Lung (tissue), 12 donors: ENCODE data around the gene SNRPE. TPM values are rescaled to one million over a fixed set of nuclear protein-coding genes. Genes with fewer than 3 reads are reported as not detected.
"Not testable (repeated sequence)": the region's sequence is repeated elsewhere in the genome, so short reads cannot be mapped to it uniquely, and the experiment has no call there.

Experiments
- ATAC-seq: fragments of 200-7000 bp; cut with Tn5 transposase; one replicate; pipeline ENCODE4 v1.9.1; 2020; ENCODE audit warnings: moderate number of reproducible peaks; ENCODE audit not compliant: insufficient read depth, low FRiP score
- DNase-seq, 3 donors: peaks; one replicate each; pipeline ENCODE4 v3.0.0-alpha.2; 2013 to 2017
- H3K27ac ChIP-seq, 2 donors: one replicate each; pipeline ENCODE4 v1.5.1; 2013; ENCODE audit warnings: mild to moderate bottlenecking in 2 of 2, moderate library complexity in 2 of 2, control low read depth in 1 of 2, inconsistent platforms in 1 of 2, low read depth in 1 of 2, low read length in 1 of 2
- H3K27me3 ChIP-seq, 3 donors: one replicate each; pipeline ENCODE4 v1.5.1; 2013; ENCODE audit warnings: low read length in 2 of 3; ENCODE audit not compliant: control insufficient read depth in 3 of 3, insufficient read depth in 3 of 3
- H3K36me3 ChIP-seq, 4 donors: one replicate each; pipeline ENCODE4 v1.5.1; 2013; ENCODE audit warnings: low read length in 4 of 4, mild to moderate bottlenecking in 1 of 4, moderate library complexity in 1 of 4; ENCODE audit not compliant: control insufficient read depth in 4 of 4, insufficient read depth in 4 of 4
- H3K4me1 ChIP-seq, 5 donors: one replicate each; pipeline ENCODE4 v1.5.1; 2013; ENCODE audit warnings: low read length in 5 of 5, mild to moderate bottlenecking in 2 of 5, moderate library complexity in 1 of 5; ENCODE audit not compliant: control insufficient read depth in 5 of 5, insufficient read depth in 5 of 5
- H3K4me3 ChIP-seq: one replicate; pipeline ENCODE4 v1.5.1; 2013; ENCODE audit warnings: mild to moderate bottlenecking, control low read depth, moderate library complexity
- H3K9ac ChIP-seq, 2 donors: one replicate each; pipeline ENCODE4 v1.5.1; 2013; ENCODE audit warnings: low read length in 2 of 2, control low read depth in 1 of 2; ENCODE audit not compliant: insufficient read depth in 1 of 2
- H3K9me3 ChIP-seq, 4 donors: one replicate each; pipeline ENCODE4 v1.5.1; 2013; ENCODE audit warnings: low read length in 3 of 4, mild to moderate bottlenecking in 1 of 4, moderate library complexity in 1 of 4; ENCODE audit not compliant: control insufficient read depth in 4 of 4, insufficient read depth in 3 of 4
- WGBS, 2 donors: extraction: QIAGEN DNeasy Blood & Tissue Kit; methylation state at CpG; one replicate each; pipeline ENCODE4 v1.1.7; 2013; 5-methylcytosine and 5-hydroxymethylcytosine counted together
- polyA plus RNA-seq, 2 donors: library from polyadenylated mRNA; stranded (reverse); fragments of 200-250 nt; gene quantifications; one replicate each; pipeline ENCODE4 v1.2.1, GENCODE V29; 2013
- total RNA-seq, 2 donors: library from RNA; depleted of rRNA in 1 of 2; stranded (reverse); fragments of >200 nt in 1 of 2; gene quantifications; one replicate each; pipeline ENCODE4 v1.2.1, GENCODE V29; 2014 to 2021
- TF ChIP-seq, protein P1 (sequence below): IDR thresholded peaks from 2 replicates; pipeline ENCODE4 v1.5.1; 2012; ENCODE audit warnings: mild to moderate bottlenecking; ENCODE audit errors: control extremely low read depth, extremely low read depth
- donor health status: control.
- donor health status: control.
- donor health status: Bipolar disorder and iron deficiency.
- donor health status: healthy.
- donor health status: DM: yes; HTN: yes; CAD: no.

The SNRPE gene
- total and polyA plus RNA-seq, 4 donors: 43.4 to 109 (median 84.9) TPM

DNA sequence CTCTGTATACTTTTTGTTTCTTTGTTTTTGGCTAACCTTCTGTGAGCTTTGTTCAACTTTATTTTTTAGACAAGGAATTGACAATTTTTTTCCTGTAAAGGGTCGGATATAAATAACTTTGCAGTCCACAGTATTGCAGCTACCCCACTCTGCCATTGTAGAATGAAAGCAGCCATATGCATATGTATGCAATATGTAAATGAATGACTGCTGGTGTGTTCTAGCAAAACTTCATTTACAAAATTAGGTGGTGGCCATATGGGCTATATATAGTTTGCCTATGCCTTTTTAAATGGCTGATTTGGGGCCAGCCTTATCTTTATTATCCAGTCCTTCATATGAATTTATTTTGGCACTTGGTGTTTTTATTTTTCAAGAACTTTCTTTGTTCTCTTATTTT is 18.0 kb upstream of the SNRPE start:
- Histone ChIP-seq H3K9me3 (no peaks in the 10 kb centered on the region), H3K27me3 (no peaks in the 10 kb centered on the region), H3K4me1 (no peaks in the 10 kb centered on the region), H3K27ac (no peak overlapping the region), H3K36me3 (peaks cover 16 to 38% (median 26%) of the 10 kb centered on the region in 4 donors), H3K9ac (no peak overlapping the region), H3K4me3 (no peak overlapping the region)
- ATAC-seq (no peak), DNase-seq (no peak)
- WGBS, 2 donors: 94% methylated on average over 1 of the region's 1 CpG
- TF ChIP-seq, protein P1, sequence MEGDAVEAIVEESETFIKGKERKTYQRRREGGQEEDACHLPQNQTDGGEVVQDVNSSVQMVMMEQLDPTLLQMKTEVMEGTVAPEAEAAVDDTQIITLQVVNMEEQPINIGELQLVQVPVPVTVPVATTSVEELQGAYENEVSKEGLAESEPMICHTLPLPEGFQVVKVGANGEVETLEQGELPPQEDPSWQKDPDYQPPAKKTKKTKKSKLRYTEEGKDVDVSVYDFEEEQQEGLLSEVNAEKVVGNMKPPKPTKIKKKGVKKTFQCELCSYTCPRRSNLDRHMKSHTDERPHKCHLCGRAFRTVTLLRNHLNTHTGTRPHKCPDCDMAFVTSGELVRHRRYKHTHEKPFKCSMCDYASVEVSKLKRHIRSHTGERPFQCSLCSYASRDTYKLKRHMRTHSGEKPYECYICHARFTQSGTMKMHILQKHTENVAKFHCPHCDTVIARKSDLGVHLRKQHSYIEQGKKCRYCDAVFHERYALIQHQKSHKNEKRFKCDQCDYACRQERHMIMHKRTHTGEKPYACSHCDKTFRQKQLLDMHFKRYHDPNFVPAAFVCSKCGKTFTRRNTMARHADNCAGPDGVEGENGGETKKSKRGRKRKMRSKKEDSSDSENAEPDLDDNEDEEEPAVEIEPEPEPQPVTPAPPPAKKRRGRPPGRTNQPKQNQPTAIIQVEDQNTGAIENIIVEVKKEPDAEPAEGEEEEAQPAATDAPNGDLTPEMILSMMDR: no peak

DNA sequence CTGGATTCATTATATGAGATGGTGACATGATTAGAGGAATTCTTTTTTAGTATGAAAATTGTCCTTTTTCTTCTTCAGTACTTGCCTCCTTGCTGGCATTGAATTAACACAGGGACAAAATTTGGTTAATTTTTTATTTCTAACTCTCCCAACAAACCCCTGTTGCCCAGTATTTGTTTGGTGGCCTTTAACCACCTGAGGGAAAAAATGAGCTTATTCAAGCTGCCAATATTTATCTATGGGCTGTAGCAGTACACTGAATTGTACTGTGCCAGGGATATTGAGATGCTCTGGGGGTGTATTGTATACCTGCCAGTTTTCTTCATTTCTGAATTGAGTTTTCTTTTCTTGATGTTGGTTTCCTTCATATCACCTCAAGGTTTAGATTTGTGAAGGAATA is 8.3 kb upstream of the SNRPE start:
- H3K9ac ChIP-seq, DNase-seq, H3K4me3 ChIP-seq, ATAC-seq, H3K4me1 ChIP-seq, H3K9me3 ChIP-seq, H3K27me3 ChIP-seq, H3K27ac ChIP-seq: not testable (repeated sequence)
- peaks cover 16 to 33% (median 22%) of the 10 kb centered on the region in 4 donors for H3K36me3 ChIP-seq

DNA sequence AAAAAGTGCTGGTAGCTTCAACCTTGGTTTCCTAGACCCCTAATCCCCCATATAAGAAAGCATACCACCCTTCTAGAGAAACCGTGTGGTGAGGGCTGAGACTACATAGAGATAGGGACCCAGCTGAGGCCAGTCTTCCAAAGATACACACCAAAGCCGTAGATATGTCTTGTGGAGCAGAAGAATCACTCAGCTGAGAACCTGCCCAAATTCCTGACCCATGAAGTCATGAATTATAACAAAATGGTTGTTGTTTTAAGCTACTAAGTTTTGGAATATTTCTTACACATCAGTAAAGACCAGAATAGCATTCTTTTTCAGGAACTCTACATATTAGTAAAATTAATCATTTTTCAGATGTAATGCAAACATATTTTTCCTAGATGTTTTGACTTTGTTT is 3.3 kb upstream of the SNRPE start:
- peaks cover 0 to 13% (median 5%) of the 10 kb centered on the region in 5 donors for H3K4me1 ChIP-seq
- no peaks in the 10 kb centered on the region for H3K27me3 ChIP-seq
- 59 to 60% methylated on average over 2 of the region's 2 CpGs for WGBS, 2 donors
- DNase-seq (no peak), ATAC-seq (no peak)
- peaks cover 0 to 7% (median 2%) of the 10 kb centered on the region in 4 donors for H3K36me3 ChIP-seq
- H3K4me3 ChIP-seq: no peak overlapping the region
- H3K9ac ChIP-seq: no peak overlapping the region
- TF ChIP-seq, protein P1: no peak
- H3K9me3 ChIP-seq: no peaks in the 10 kb centered on the region
- H3K27ac ChIP-seq: no peak overlapping the region

DNA sequence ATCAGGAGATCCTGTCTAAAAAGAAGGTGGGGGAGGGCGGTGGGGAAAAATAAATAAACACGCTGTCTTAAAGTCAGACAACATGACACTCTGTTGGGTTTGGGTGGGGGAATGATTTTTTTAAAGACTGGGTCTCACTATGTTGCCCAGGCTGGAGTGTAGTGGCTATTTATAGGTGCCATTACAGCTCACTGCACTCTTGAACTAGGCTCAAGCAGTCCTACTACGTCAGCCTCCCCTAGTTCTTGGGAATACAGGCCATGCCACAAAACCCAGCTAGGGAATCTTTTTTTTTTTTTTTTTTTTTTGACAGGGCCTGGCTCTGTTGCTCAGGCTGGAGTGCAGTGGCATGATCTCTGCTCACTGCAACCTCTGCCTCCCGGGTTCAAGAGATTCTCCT is 2.4 kb upstream of the SNRPE start:
- Histone ChIP-seq H3K4me1 (peaks cover 0 to 13% (median 5%) of the 10 kb centered on the region in 5 donors), H3K27me3 (no peaks in the 10 kb centered on the region), H3K9ac (no peak overlapping the region), H3K27ac (no peak overlapping the region), H3K4me3 (no peak overlapping the region), H3K9me3 (no peaks in the 10 kb centered on the region), H3K36me3 (peaks cover 0 to 8% (median 3%) of the 10 kb centered on the region in 4 donors)
- WGBS, 2 donors: 81 to 83% methylated on average over 4 of the region's 4 CpGs
- no peak for ATAC-seq
- TF ChIP-seq, protein P1: no peak
- DNase-seq: no peak
